HepG2 (cell line): ENCODE data around the gene LYPD6B. TPM values are rescaled to one million over a fixed set of nuclear protein-coding genes. Genes with fewer than 3 reads are reported as not detected.
A peak's percentile ranks its signal among the peaks of the same experiment; 100 is the strongest.

Experiments
- ATAC-seq: fragments of 200-7000 bp; cut with Tn5 transposase; 3 replicates; pipeline ENCODE4 v1.9.1; 2020; ENCODE audit warnings: mild to moderate bottlenecking, moderate library complexity
- BruUV-seq: library from RNA; stranded (reverse); fragments of 400-500 nt; replicated peaks from 2 replicates; lab custom pipeline; 2021; lab: Mats Ljungman, UMichigan
- CTCF ChIA-PET: fragments of 300-600 bp; formaldehyde crosslinking; extraction: SDS; loops from one replicate; lab custom pipeline; 2021; ENCODE audit warnings: low total read pairs, inconsistent platforms, low intra/inter-chr PET ratio; lab: Yijun Ruan, JAX
- POLR2A ChIA-PET: fragments of 350-600 bp; sonication (Branson Sonifier 250); formaldehyde crosslinking; loops from one replicate; lab custom pipeline; 2020; ENCODE audit warnings: antibody characterized with exemption, inconsistent platforms; lab: Yijun Ruan, JAX
- DNase-seq: peaks from one replicate; pipeline ENCODE4 v3.0.0-alpha.2; 2015; ENCODE audit warnings: low spot score
- FAIRE-seq: peaks from 3 replicates; lab custom pipeline; 2011; peaks lifted over from hg19 to GRCh38; lab: Jason Lieb, UNC
- H2AFZ ChIP-seq: one replicate; pipeline ENCODE4 v1.6.1; 2011; ENCODE audit warnings: low read length, inconsistent platforms
- H3K27ac ChIP-seq: fragments of 300-600 bp; 3 replicates; pipeline ENCODE4 v1.8.0; 2011; ENCODE audit warnings: mixed run types, mild to moderate bottlenecking, mixed read lengths, low read length, inconsistent platforms; ENCODE audit not compliant: insufficient read depth; ENCODE audit errors: extremely low read length
- H3K27me3 ChIP-seq, 2 experiments: fragments of 200-600 bp in 1 of 2; 2 replicates in 1 of 2; 3 replicates in 1 of 2; pipeline versions ENCODE4 v1.6.0 to v1.8.0; 2011; ENCODE audit warnings: low read length in 2 of 2, mild to moderate bottlenecking in 2 of 2, moderate library complexity in 2 of 2, inconsistent platforms in 1 of 2; ENCODE audit not compliant: insufficient read depth in 2 of 2, control insufficient read depth in 1 of 2
- H3K36me3 ChIP-seq, 2 experiments: fragments of 200-600 bp in 1 of 2; replicated peaks in 1 of 2; 2 replicates in 1 of 2; 3 replicates in 1 of 2; pipeline versions ENCODE4 v1.5.1 to v1.8.0; 2011; ENCODE audit warnings: low read length in 2 of 2, inconsistent platforms in 1 of 2; ENCODE audit not compliant: insufficient read depth in 2 of 2, control insufficient read depth in 1 of 2
- H3K4me1 ChIP-seq: 2 replicates; pipeline ENCODE4 v1.5.1; 2012; ENCODE audit warnings: low read length, inconsistent platforms; ENCODE audit not compliant: insufficient read depth
- H3K4me2 ChIP-seq: 2 replicates; pipeline ENCODE4 v1.6.0; 2011; ENCODE audit warnings: low read depth, low read length, inconsistent platforms
- H3K4me3 ChIP-seq, 3 experiments: fragments of 200-600 bp in 1 of 3; sonication (generic), shearing (Covaris generic) in 1 of 3; replicated peaks in 1 of 3; 2 replicates each; pipeline ENCODE4 v1.5.1; 2011 to 2016; ENCODE audit warnings: low read length in 3 of 3, inconsistent platforms in 2 of 3, low read depth in 2 of 3, mild to moderate bottlenecking in 2 of 3, control low read depth in 1 of 3, mixed read lengths in 1 of 3; ENCODE audit not compliant: insufficient read depth in 1 of 3
- H3K79me2 ChIP-seq: one replicate; pipeline ENCODE4 v1.6.1; 2011; ENCODE audit warnings: low read length, inconsistent platforms; ENCODE audit not compliant: insufficient read depth
- H3K9ac ChIP-seq: 2 replicates; pipeline ENCODE4 v1.6.0; 2011; ENCODE audit warnings: mild to moderate bottlenecking, low read depth, low read length, inconsistent platforms; ENCODE audit not compliant: insufficient read depth
- H3K9me3 ChIP-seq: 2 replicates; pipeline ENCODE4 v1.5.1; 2012; ENCODE audit warnings: mild to moderate bottlenecking, low read length
- H4K20me1 ChIP-seq: 2 replicates; pipeline ENCODE4 v1.6.0; 2011; ENCODE audit warnings: inconsistent platforms, mild to moderate bottlenecking, low read length, moderate library complexity; ENCODE audit not compliant: insufficient read depth
- ARNT ChIP-seq: fragments of 450-650 bp; IDR thresholded peaks from 2 replicates; pipeline ENCODE4 v1.6.1; 2017
- CCDC6 ChIP-seq: sonication (generic); formaldehyde crosslinking; IDR thresholded peaks from 2 replicates; pipeline ENCODE4 v1.8.1; 2022; ENCODE audit warnings: mild to moderate bottlenecking, missing genetic modification reagents, moderate library complexity
- CEBPB ChIP-seq: IDR thresholded peaks from 2 replicates; pipeline ENCODE4 v1.6.1; 2011; ENCODE audit warnings: low read depth, low read length, improper control_type of control experiment, borderline replicate concordance
- CSRNP1 ChIP-seq: sonication (generic); formaldehyde crosslinking; IDR thresholded peaks from 2 replicates; pipeline ENCODE4 v1.8.1; 2023; ENCODE audit warnings: mild to moderate bottlenecking, missing genetic modification reagents
- DPF2 ChIP-seq: sonication (generic); formaldehyde crosslinking; IDR thresholded peaks from 2 replicates; pipeline ENCODE4 v1.4.0; 2020; ENCODE audit warnings: mild to moderate bottlenecking, low read depth, missing genetic modification reagents, borderline replicate concordance
- PRDM4 ChIP-seq: sonication (generic); formaldehyde crosslinking; IDR thresholded peaks from 2 replicates; pipeline ENCODE4 v1.9.0; 2021; ENCODE audit warnings: missing genetic modification reagents, borderline replicate concordance
- SKI ChIP-seq: fragments of 450-650 bp; IDR thresholded peaks from one replicate; pipeline ENCODE4 v1.6.1; 2018; ENCODE audit warnings: mild to moderate bottlenecking; ENCODE audit not compliant: partially characterized antibody
- ZNF275 ChIP-seq: sonication (generic); formaldehyde crosslinking; IDR thresholded peaks from 2 replicates; pipeline ENCODE4 v1.8.0; 2022; ENCODE audit warnings: missing genetic modification reagents, mild to moderate bottlenecking, inconsistent platforms, borderline replicate concordance
- ZNF331 ChIP-seq: sonication (generic); formaldehyde crosslinking; IDR thresholded peaks from 2 replicates; pipeline ENCODE4 v1.4.0; 2020; ENCODE audit warnings: missing genetic modification reagents
- ZNF607 ChIP-seq: sonication (generic); formaldehyde crosslinking; IDR thresholded peaks from 2 replicates; pipeline ENCODE4 v1.5.1; 2020; ENCODE audit warnings: missing genetic modification reagents, mild to moderate bottlenecking, borderline replicate concordance
- ZNF678 ChIP-seq: sonication (generic); formaldehyde crosslinking; IDR thresholded peaks from 2 replicates; pipeline ENCODE4 v1.4.0; 2020; ENCODE audit warnings: mild to moderate bottlenecking, missing genetic modification reagents
- ZSCAN30 ChIP-seq: sonication (generic); formaldehyde crosslinking; IDR thresholded peaks from 2 replicates; pipeline ENCODE4 v1.5.0; 2020; ENCODE audit warnings: mild to moderate bottlenecking, missing genetic modification reagents
- WGBS: methylation state at CpG from one replicate; pipeline ENCODE4 v1.1.6; 2017; ENCODE audit warnings: low lambda C conversion rate; 5-methylcytosine and 5-hydroxymethylcytosine counted together
- in situ Hi-C: cut with HindIII; loops from 2 replicates; pipeline ENCODE4 v1.10.0; 2017; ENCODE audit warnings: low pct_unique_long_range_greater_than_20kb; ENCODE audit not compliant: extremely low pct_ligation_motif_present
- intact Hi-C: fragments of 100-400 bp; cut with micrococcal nuclease; formaldehyde crosslinking; loops from one replicate; pipeline ENCODE4 v1.10.0; 2022; ENCODE audit not compliant: unreplicated experiment
- polyA plus RNA-seq, 8 experiments: library from polyadenylated mRNA; depleted of rRNA in 3 of 8; stranded (reverse) in 7 of 8; unstranded in 1 of 8; fragments of >200 nt; fragmentation: Illumina TruSeq in 4 of 8; extraction: Trizol in 4 of 8; gene quantifications; 2 replicates each; pipeline versions ENCODE4 v1.2.1 to v1.2.3, GENCODE V29; 2011 to 2016; ENCODE audit warnings: low read depth in 4 of 8, missing spikeins in 1 of 8, mixed read lengths in 1 of 8; ENCODE audit not compliant: insufficient read depth in 1 of 8
- total RNA-seq, 5 experiments: library from RNA; depleted of rRNA; stranded (reverse); fragments of >200 nt; fragmentation: Illumina TruSeq; extraction: Trizol; gene quantifications; 2 replicates each; pipeline ENCODE4 v1.2.3, GENCODE V29; 2016; ENCODE audit warnings: low read depth in 1 of 5

The LYPD6B gene
- total and polyA plus RNA-seq, 2 of the 13 experiments (the other 11 are each of a cell fraction or from before 2014, with no cell fraction given), result not detected

- in situ Hi-C loops, result no loop called here
- no peak for ATAC-seq
Observed at GRCh38 chr2:149164827-149165226, 126.3 kb downstream of the LYPD6B start.

GRCh38 chr2:149167001-149167780 lies 128.7 kb downstream of the LYPD6B start:
- intact Hi-C loops (no loop called here), in situ Hi-C loops (no loop called here)
- no peak overlapping the region for H3K9ac ChIP-seq
- no peaks in the 10 kb centered on the region for H3K4me1 ChIP-seq
- no peak for ATAC-seq
- H2AFZ ChIP-seq, result no peak overlapping the region
- H3K9me3 ChIP-seq, result no peaks in the 10 kb centered on the region
- H3K4me2 ChIP-seq, result no peak overlapping the region
- no peaks in the 10 kb centered on the region for H3K27me3 ChIP-seq
- H3K79me2 ChIP-seq, result no peaks in the 10 kb centered on the region
- ChIA-PET CTCF (no interaction called here), POLR2A (no interaction called here)
- no peak overlapping the region for H3K4me3 ChIP-seq
- no peaks in the 10 kb centered on the region for H3K36me3 ChIP-seq
- no peak overlapping the region for H3K27ac ChIP-seq
- WGBS, result 11% methylated on average over 5 of the region's 5 CpGs
- no peaks in the 10 kb centered on the region for H4K20me1 ChIP-seq
- BruUV-seq, result no TSS peak
- FAIRE-seq, result no peak
- no peak for DNase-seq
- no peak for TF ChIP-seq ZSCAN30 (CRISPR knock-in tag)
- no peak for TF ChIP-seq ZNF275 (CRISPR knock-in tag)
- no peak for TF ChIP-seq SKI
- TF ChIP-seq DPF2, result no peak
- TF ChIP-seq PRDM4 (CRISPR knock-in tag), result no peak
- no peak for TF ChIP-seq ARNT
- TF ChIP-seq ZNF678 (CRISPR knock-in tag), result no peak
- TF ChIP-seq ZNF607 (CRISPR knock-in tag), result no peak

More at GRCh38 chr2:149164827-149165226, 126.3 kb downstream of the LYPD6B start:
- TF ChIP-seq CCDC6 (CRISPR knock-in tag) (no peak), ZNF331 (CRISPR knock-in tag) (peak; percentile 82), CEBPB (0 out of 2 replicates have a peak, but pooled peaks have one; percentile 36), CSRNP1 (CRISPR knock-in tag) (no peak)
- TF ChIP-seq, all 625 proteins: peak for 2
- intact Hi-C loops, result no loop called here
- Histone ChIP-seq H3K9me3 (no peaks in the 10 kb centered on the region), H4K20me1 (no peaks in the 10 kb centered on the region), H3K79me2 (no peaks in the 10 kb centered on the region), H3K27ac (no peak overlapping the region), H3K4me1 (no peaks in the 10 kb centered on the region), H3K4me3 (no peak overlapping the region), H3K36me3 (no peaks in the 10 kb centered on the region), H3K9ac (no peak overlapping the region), H3K27me3 (no peaks in the 10 kb centered on the region), H3K4me2 (no peak overlapping the region), H2AFZ (no peak overlapping the region)
- DNase-seq (no peak), FAIRE-seq (no peak)
- ChIA-PET POLR2A (no interaction called here), CTCF (no interaction called here)
- BruUV-seq, result no TSS peak
